NCI-H2196 treated with DMSO at 0.1 percent for 48 hours (cell line): ENCODE data around the gene TGIF2.
A peak's percentile ranks its signal among the peaks of the same experiment; 100 is the strongest.

ENCODE experiments used
- DNase-seq: peaks from one replicate; lab custom pipeline; 2025; ENCODE audit not compliant: unreplicated experiment; lab: John Stamatoyannopoulos, UW

TGIF2 gene

GRCh38 chr20:36573103-36573797, at the start of gene TGIF2:
Gene TGIF2 (plus strand): TSS chr20:36573597. CDS start chr20:36578775, 5,178 bp downstream.
- DNase-seq = no peak

DNA sequence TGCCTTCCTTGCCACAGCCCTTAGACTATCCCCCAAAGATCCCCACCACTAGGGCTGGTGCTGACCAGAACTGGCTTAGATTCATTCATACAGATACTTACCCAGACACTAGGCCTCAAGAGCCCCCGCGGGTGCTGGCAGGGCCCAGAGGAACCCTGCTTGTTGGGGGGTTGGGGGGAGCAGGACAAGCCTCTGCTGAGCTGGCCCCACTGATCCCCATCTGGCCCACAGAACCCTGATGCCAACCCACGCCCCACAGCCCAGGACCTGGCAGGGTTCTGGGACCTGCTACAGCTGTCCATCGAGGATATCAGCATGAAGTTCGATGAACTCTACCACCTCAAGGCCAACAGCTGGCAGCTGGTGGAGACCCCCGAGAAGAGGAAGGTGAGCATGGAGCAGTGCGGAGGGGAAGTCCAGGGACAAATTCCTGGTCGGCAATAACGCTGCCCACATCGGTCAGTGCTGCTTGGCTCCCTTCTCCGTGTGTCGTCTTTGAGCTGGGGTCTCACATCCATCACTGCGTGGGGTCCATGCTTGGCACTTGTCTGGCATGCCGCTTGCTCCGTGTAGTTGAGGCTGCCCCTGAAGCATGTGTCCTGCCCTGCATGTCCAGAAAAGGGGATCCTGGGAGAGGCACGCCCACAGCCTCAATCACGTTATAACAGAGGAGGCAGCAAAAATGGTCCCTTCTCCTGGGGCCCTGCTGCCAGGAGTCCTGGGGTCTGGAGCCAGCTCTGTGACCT, 47.6 kb upstream of the TGIF2 start:
- no peak for DNase-seq

DNA sequence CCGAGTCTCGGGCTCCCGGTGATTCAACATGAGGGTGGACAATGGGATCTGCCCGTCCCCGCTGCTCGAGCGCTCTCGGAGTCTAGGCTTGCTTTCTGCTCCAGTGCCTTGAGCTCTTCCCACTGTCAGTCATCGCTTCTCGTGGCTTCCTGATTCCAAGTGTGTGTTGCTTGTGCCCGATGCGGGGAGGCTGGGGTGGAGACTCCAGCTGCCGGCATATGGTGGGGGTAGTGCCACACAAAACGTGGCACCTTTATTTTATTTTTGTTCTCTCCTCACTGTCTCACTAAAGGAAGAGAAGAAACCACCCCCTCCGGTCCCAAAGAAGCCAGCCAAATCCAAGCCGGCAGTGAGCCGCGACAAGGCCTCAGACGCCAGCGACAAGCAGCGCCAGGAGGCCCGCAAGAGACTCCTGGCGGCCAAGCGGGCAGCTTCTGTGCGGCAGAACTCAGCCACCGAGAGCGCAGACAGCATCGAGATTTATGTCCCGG, 46.8 kb upstream of the TGIF2 start:
- DNase-seq = no peak

DNA sequence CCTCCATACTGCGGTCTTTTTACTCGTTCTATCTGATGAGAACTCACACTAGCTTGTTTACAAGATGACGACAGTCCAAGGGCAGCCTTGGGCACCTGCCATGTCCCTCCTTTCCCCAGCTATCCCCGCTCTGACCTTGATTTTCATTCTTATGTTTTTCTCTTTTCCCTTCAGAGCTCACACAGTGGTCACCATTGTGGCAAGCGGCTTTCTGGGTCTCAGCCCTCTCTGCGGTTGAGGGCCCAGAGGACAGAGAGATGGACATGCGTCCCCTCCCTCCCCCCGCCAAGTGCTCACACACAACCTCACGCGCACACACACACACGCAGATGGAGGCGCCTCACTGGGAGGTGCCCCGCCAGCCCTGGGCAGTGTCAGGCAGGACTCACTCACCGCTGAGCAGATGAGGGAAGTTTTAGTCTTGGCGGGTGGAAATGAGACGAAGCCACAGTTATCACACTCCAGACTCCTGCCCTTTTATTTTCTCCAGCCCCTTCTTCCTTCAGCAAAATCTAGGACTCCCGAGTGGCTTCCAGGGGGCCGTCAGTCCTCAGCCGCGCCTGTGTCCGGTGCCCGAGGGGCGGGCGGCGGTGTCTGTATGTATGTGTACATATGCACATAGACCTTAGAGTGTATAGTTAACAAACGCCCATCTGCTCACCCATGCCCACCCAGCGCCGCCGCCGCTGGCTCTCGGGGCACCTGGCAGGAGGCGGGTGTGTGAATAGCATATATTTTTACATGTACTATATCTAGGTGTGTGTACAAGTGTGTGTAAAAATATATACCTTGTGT, 45.9 kb upstream of the TGIF2 start:
- DNase-seq = no peak

DNA sequence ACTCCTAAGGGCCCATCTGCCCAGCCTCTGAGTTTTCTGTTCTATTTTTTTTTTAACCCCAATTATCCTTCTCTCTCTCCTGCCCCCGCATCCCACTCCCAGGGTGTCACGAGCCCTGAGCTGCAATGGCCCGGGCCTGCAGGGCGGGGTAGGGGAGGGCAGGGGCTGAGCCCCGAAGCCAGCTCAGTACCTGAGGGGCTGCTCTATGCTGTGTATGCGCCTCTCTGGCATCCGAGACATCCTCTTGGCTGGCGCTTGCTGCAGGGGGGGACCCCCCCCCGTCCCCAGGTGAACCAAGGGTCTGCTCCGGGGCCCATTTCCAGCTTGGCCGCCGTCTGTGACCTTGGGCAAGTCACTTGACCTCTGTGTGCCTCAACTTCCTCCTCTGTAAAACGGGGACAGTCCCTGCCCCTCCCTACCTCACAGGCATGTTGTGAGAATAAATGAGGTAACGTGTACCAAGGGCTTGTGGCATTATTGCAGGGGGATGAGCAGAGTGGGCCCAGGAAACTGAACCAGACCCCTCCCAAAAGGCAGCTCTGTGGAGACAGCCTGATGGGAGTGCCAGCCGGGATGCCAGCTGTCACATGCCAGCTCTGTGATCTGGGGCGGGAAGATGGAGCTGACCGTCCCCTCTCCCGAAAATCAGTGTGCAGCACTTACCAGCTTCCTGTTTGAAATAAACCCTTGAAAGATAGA, 45.1 kb upstream of the TGIF2 start:
- DNase-seq = no peak

DNA sequence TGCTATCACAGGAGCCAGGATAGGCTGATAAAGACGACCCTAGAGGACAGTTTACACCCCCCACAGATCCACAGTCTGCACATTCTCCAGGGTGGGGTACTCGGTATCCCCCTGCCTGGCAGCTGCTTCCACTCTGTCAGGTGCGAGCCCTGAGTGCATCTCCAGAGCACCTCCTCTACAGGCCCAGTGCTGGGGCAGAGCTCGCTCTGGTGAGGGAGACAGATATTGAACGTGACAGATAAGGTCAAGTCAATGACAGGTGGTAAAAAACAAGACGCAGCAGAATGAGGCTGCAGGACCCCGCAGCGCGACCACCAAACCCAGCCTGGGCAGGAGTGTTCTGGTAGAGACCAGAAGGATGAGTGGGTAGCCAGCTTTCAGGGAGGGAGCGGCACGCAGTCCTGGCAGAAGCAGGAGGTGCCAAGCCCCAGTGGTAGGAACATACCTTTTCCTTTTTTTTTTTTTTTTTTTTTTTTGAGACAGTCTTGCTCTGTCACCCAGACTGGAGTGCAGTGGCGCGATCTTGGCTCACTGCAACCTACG, 44.5 kb upstream of the TGIF2 start:
- no peak for DNase-seq

- DNase-seq = peak; percentile 11
These were observed 41.0 kb upstream of the TGIF2 start for GRCh38 chr20:36532388-36532787.

- no peak for DNase-seq
These were observed 40.6 kb upstream of the TGIF2 start for GRCh38 chr20:36532822-36533221.

GRCh38 chr20:36538026-36538722, 35.2 kb upstream of the TGIF2 start:
- no peak for DNase-seq

DNA sequence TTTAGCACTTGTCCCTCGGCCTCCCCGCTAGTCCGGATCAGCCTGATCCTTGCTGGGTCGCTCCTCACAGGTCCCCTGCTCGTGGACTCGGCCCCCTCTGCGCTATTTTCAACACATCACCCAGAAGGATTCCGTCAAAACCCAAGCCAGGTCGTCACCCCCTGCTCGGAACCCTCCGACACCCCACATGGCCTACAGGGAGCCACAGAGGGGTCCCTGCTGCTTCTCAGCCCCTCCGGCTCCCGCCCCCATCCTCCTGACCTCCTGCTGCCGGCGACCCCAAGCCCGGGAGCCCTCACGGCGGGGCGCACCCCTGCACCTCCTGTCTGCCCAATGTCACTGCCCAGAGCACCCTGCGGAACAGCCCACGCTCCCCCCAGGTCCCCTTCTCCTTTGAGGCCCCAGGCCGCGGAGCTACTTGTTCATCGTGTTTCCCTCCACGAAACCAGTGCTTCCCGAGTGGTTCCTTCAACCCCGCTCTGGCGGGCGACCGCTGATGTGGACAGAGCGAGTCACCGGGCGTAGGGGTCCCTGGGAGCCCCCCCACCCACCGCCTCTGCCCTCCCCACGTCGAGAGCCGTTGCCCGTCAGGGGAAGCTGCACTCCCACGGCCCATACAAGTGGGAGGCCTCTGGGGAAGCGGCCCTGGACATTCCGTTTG, 32.7 kb upstream of the TGIF2 start:
- DNase-seq = no peak

DNA sequence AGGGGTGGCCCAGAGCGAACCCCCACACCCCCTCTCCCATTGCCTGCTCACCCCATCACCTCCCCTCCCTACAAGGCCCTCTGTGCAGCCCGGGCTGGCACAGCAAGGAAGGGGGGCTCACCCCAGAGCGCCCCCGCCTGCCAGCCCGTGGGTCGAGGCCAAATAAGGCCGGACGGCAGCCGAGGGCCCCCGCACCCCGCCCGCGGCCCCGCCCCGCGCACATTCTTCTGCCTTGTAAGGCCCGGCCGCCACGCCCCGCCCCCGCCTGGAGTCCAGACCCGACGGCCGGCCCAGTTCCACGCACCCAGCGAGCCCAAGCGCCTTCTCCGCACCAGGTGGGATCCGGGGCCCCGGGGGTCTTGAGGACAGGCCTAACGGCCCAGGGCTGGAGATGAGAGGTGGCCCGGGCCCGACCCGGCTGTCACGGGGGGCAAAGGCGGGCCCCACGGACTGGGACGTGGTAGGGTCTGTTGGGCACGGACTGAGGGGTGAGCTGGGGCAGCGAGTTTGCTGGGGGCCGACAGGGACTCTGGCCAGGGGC, 32.1 kb upstream of the TGIF2 start, which contains the start of gene MYL9:
TSS of gene MYL9 (plus strand) at position 293 of the 541 bp plus-strand sequence. CDS start 3,366 bp downstream, outside the sequence.
- no peak for DNase-seq

- DNase-seq = no peak
These were observed 31.5 kb upstream of the TGIF2 start for GRCh38 chr20:36541768-36542488.

GRCh38 chr20:36542516-36543183, 30.7 kb upstream of the TGIF2 start:
- DNase-seq = no peak

DNA sequence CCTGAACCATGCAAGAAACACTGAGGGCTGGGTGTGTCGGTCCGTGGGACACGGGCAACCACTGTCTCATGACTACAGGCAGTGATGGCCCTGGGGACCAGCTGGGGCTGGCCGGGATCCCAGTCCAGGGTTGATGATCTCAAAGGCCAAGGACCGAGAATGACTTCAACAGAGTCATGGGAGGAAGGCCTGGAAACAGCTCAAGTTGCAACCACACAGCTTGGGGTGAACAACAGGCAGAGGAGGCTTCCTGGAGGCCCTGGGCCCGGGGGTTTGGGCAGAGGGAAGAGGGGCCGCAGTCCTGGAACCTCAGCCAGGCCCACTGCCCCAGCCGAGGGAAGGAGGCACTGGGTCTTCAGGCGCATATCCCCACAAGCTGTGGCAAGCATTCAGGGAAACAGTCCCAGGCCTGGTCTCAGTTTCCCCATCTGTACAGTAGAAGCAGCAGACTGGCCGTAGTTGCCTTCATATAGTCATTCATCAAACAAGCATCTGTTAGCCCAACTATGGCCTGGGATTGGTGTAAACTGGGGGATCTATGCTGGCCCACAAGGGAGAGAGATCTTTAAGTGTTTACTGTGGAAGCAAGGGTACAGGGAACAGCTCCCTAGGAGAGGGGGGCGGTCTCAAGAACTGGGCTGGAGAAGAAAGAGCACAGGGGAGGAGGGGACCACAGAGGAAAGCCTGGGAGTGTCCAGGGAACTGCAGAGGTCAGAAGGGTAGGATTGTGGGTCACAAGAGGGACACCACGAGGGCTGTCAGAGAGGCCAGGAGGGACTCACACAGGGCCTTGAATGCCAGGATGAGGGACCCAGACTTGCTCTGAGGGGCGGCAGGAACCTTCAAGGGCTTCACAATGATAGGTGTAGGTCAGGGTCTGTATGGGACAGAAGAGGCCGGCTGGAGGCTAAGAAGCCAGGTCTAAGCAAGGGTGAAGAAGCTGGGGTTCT, 29.9 kb upstream of the TGIF2 start:
- DNase-seq = no peak

DNA sequence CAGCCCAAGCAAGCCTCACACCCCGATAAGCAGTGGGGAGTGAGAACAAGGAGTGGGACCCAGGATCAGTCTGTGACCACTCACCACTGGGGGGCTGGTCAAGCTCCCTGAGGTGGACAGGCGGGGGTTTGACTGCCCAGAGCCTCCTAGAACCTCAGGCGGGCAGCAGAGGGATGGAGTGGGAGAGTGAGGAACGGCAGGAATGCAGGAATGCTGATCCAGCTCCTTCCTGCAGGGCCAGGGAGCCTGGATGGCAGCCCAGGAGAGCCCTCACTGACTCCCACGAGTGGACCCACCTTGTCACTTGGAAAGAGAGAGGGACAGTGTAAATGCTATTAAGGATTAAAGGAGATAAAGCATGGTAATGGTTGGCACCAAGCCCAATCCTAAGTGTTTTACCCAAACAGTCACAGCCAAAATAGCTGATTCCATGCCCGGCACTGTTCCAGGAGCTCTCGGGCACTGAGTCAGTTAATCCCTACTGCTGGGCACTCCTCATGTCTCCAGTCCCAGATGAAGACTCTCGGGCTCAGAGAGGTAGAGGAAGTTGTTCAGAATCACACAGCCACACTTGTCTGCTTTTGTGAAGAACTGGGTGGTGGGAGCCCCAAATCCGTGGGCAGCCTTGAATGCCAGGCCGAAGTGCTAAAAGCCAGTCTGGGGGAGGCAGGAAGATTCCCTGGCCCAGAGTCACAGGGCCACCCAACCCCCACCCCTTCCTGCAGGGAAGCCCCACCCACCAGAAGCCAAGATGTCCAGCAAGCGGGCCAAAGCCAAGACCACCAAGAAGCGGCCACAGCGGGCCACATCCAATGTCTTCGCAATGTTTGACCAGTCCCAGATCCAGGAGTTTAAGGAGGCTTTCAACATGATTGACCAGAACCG, 29.0 kb upstream of the TGIF2 start:
- no peak for DNase-seq
